Epithelial cell of proximal tubule (primary cell): ENCODE data around the gene BANF2. TPM values are rescaled to one million over a fixed set of nuclear protein-coding genes. Genes with fewer than 3 reads are reported as not detected.

ENCODE experiments used
- DNase-seq: peaks from one replicate; pipeline ENCODE4 v3.0.0-alpha.2; 2011; ENCODE audit warnings: low read depth
- H3K4me3 ChIP-seq: 2 replicates; pipeline ENCODE4 v1.5.1; 2011; ENCODE audit warnings: low read depth, mild to moderate bottlenecking, low read length
- total RNA-seq: library from RNA; depleted of rRNA; stranded (reverse); fragments of >200 nt; gene quantifications from 2 replicates; pipeline ENCODE4 v1.2.3, GENCODE V29; 2015
- TF ChIP-seq, protein P1 (sequence below): conservative IDR thresholded peaks from 2 replicates; pipeline ENCODE4 v1.5.1; 2012; ENCODE audit warnings: low read depth, mild to moderate bottlenecking, low read length

BANF2 gene
- not detected in 2 replicates for total RNA-seq

DNA sequence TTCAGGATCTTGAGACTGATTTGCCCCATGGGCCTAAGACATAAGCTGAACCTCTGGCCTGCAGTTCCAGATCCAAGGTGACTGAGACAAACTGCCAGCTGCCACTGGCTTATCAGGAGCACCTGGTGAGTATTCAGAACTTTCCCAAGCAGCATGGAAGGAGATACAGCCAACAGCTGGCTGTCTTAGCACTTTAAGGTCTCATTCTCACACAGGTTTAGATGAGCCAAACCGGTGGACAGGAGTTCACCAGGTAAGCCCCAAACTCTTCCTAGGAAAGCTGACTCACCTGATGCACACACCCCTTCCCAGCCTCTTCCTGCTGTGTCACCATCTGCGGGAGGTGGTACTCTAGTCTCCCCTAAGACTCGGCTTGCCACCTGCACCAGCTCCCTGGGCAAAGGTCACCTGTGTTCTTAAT, at the start of gene BANF2:
TSS of gene BANF2 (plus strand) at position 36 of the 421 bp plus-strand sequence. CDS start 25,060 bp downstream, outside the sequence.
- no peak for DNase-seq
- H3K4me3 ChIP-seq, result no peak within 1 kb of the TSS
- TF ChIP-seq, protein P1, sequence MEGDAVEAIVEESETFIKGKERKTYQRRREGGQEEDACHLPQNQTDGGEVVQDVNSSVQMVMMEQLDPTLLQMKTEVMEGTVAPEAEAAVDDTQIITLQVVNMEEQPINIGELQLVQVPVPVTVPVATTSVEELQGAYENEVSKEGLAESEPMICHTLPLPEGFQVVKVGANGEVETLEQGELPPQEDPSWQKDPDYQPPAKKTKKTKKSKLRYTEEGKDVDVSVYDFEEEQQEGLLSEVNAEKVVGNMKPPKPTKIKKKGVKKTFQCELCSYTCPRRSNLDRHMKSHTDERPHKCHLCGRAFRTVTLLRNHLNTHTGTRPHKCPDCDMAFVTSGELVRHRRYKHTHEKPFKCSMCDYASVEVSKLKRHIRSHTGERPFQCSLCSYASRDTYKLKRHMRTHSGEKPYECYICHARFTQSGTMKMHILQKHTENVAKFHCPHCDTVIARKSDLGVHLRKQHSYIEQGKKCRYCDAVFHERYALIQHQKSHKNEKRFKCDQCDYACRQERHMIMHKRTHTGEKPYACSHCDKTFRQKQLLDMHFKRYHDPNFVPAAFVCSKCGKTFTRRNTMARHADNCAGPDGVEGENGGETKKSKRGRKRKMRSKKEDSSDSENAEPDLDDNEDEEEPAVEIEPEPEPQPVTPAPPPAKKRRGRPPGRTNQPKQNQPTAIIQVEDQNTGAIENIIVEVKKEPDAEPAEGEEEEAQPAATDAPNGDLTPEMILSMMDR, result no peak

GRCh38 chr20:17650301-17651128, 49.3 kb upstream of the BANF2 start:
- TF ChIP-seq, protein P1, result no peak
- H3K4me3 ChIP-seq, result no peak overlapping the region
- no peak for DNase-seq

DNA sequence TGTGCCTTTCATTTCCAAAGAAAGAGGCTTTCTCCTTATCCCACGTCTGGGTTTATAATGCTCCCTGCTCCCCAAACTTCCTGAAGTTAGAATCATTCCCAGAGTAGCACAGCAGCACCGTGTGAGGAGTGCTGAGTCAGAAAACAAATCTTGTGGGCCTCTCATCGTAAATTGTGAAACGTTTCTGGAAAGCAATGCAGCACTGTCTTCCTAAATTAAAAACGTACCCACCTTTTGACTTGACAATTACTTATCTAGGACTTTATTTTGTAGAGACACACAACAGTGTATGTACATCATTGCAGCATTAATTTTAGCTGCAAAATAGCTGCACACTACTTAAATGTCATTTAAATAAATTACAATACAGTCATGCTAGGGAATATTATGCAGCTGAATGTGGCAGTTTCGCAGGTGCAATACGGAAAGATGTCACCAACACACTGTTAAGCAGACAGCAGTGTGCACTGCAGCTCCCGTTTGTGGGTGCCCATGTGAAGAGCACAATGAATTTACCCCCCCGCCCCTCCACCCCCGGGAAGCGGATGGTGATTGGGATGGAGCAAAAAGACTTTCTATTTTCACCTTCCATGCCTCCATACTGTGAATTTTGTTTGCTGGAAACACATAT, 48.5 kb upstream of the BANF2 start:
- no peak for DNase-seq
- no peak overlapping the region for H3K4me3 ChIP-seq
- TF ChIP-seq, protein P1, result no peak

DNA sequence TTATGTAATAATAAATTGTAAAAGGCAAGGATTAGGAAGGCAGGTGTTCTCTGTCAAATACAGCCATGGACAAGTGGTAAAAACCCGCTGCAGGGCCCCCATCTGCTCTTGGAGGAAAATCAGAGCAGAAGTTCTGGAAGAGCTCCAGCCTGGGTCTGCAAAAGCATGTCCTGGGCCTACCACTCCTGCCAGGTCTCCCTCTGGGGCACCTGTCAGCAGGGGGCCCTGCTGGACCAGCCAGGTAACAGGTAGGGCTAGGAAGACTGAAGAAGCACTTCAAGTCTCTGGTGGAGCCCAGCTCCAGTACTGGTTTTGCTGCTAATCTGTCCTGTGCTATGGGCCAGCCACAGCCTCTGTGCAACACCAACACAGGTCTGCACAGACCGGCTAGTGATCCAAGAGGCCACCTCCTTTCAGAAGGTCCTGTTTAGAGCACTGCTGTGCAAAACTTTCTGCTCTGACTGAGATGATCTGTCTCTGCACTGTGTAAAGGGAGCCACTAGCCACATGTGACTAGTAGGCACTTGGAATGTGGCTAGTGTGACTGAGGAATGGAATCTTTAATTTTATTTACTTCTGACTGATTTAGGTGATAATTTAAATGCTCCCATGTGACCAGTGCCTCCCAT, 47.9 kb upstream of the BANF2 start:
- no peak for DNase-seq
- no peak overlapping the region for H3K4me3 ChIP-seq
- TF ChIP-seq, protein P1, result peak; percentile 27

DNA sequence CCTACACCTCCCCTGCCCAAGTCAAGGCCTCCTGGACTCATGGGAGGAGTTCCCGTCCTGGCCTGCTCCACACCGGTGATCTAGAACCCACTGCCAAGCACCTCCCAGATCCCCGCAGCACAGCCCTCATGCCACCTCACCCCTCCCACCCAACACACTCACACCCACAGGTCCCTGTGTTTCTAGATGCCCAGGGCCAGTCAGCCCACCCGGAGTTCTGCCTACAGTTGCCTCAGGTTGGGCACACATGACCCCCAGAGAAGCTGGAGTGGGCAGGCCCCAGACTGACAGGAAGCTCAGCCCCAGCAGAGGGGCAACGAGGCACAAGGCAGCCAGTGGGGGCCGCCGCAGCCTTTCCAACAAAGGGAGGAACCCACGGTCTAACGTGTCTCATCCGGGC, 47.4 kb upstream of the BANF2 start:
- TF ChIP-seq, protein P1, result no peak
- no peak for DNase-seq

DNA sequence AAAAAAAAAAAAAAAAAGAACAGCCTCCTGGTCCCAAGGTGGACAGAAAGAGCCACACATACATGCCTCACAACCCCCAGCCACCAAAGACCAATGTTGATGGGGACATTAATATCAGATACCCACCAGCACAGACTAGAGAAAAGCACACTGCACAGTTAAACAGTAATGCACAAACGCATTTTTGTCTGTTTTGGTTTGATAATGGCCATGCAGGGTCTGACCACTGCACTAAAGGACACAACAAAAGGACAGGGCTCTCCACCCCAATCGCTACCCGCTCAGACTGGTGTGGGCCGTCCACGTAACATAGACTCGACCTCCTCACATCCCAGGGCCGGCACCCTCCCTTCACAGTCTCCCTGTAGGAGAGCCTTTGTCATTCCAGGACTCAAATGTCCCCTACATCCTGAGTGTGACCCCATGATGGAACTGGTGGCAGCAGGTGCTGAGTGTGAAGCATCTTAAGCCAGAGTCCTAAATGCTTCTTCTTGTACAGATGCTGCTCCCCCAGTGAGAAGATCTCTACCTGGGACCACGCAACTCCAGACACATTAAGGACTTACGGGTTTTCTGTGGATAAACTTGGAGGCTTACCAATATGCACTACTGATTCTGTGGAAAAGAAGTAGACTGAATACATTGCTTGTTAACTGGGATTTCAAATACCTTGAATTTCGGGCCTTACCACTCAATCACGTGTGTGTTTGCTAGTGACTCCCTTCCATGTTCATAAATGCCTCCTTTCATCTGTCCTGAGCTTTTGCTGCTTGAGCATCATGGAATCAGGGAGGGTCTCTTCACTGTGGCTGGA, 45.7 kb upstream of the BANF2 start:
- no peak for DNase-seq

More for the DNA sequence above, 47.4 kb upstream of the BANF2 start:
- H3K4me3 ChIP-seq, result no peak overlapping the region

More for the DNA sequence above, 45.7 kb upstream of the BANF2 start:
- TF ChIP-seq, protein P1, result no peak
- no peak overlapping the region for H3K4me3 ChIP-seq
